SHP77 treated with DMSO at 0.1 percent for 48 hours (cell line): Measurements from ENCODE around the gene ACOX1.
A peak's percentile ranks its signal among the peaks of the same experiment; 100 is the strongest.

ENCODE experiments used
- DNase-seq: peaks from one replicate; lab custom pipeline; 2025; lab: John Stamatoyannopoulos, UW

Gene ACOX1

GRCh38 chr17:75933808-75934207 lies 45.2 kb downstream of the ACOX1 start:
- no peak for DNase-seq

GRCh38 chr17:75932852-75933251 lies 46.1 kb downstream of the ACOX1 start:
- no peak for DNase-seq

GRCh38 chr17:75931062-75931461 lies 47.9 kb downstream of the ACOX1 start:
- no peak for DNase-seq

GRCh38 chr17:75927286-75927922 lies 51.6 kb downstream of the ACOX1 start:
- DNase-seq = no peak

GRCh38 chr17:75926456-75926855 lies 52.5 kb downstream of the ACOX1 start:
- no peak for DNase-seq

GRCh38 chr17:75925912-75926311 lies 53.1 kb downstream of the ACOX1 start:
- DNase-seq = no peak

GRCh38 chr17:75925103-75925502 lies 53.9 kb downstream of the ACOX1 start:
- no peak for DNase-seq

- DNase-seq = no peak
Observed at GRCh38 chr17:75922963-75923874, 55.7 kb downstream of the ACOX1 start.

GRCh38 chr17:75922173-75922961 lies 56.6 kb downstream of the ACOX1 start:
- DNase-seq = no peak

- DNase-seq = no peak
Observed at GRCh38 chr17:75921596-75921995, 57.4 kb downstream of the ACOX1 start.

- no peak for DNase-seq
Observed at GRCh38 chr17:75920045-75920560, 58.9 kb downstream of the ACOX1 start.

GRCh38 chr17:75919611-75920010 lies 59.4 kb downstream of the ACOX1 start:
- no peak for DNase-seq

GRCh38 chr17:75917917-75918445 lies 61.0 kb downstream of the ACOX1 start:
- no peak for DNase-seq

GRCh38 chr17:75917141-75917916 lies 61.6 kb downstream of the ACOX1 start:
- no peak for DNase-seq

GRCh38 chr17:75915268-75915667 lies 63.7 kb downstream of the ACOX1 start:
- no peak for DNase-seq

- peak; percentile 48 for DNase-seq
Observed at GRCh38 chr17:75914643-75915267, 64.2 kb downstream of the ACOX1 start.

GRCh38 chr17:75913537-75914210 lies 65.3 kb downstream of the ACOX1 start:
- peak; percentile 56 for DNase-seq

- peak; percentile 19 for DNase-seq
Observed at GRCh38 chr17:75910699-75911098, 68.3 kb downstream of the ACOX1 start.

GRCh38 chr17:75909812-75910274 lies 69.1 kb downstream of the ACOX1 start:
- peak; percentile 85 for DNase-seq
